H1 (cell line): ENCODE measurements around the gene CAPN7. TPM values are rescaled to one million over a fixed set of nuclear protein-coding genes. Genes with fewer than 3 reads are reported as not detected.

ENCODE experiments used
- CTCF ChIA-PET: fragments of 300-600 bp; sonication (Branson Sonifier 250); formaldehyde crosslinking; loops from one replicate; lab custom pipeline; 2021; ENCODE audit not compliant: partially characterized antibody; lab: Charles Lee
- POLR2A ChIA-PET: fragments of 300-600 bp; sonication (Branson Sonifier 250); formaldehyde crosslinking; loops from one replicate; lab custom pipeline; 2021; ENCODE audit warnings: inconsistent platforms; ENCODE audit not compliant: partially characterized antibody; lab: Charles Lee
- DNase-seq, 2 experiments: peaks; one replicate each; pipeline versions ENCODE4 v3.0.0 to v3.0.0-alpha.2; 2010 to 2022; ENCODE audit warnings: low spot score in 2 of 2, low read depth in 1 of 2, mixed read lengths in 1 of 2
- FAIRE-seq: peaks from 2 replicates; lab custom pipeline; 2011; peaks lifted over from hg19 to GRCh38; lab: Jason Lieb, UNC
- H2AFZ ChIP-seq: 2 replicates; pipeline ENCODE4 v1.8.1; 2012; ENCODE audit warnings: low read length, inconsistent platforms
- H2AK5ac ChIP-seq: 2 replicates; pipeline ENCODE4 v1.6.1; 2013; ENCODE audit warnings: low read depth, low read length
- H2BK120ac ChIP-seq: replicated peaks from 2 replicates; pipeline ENCODE3; 2013; ENCODE audit warnings: low read depth, low read length, inconsistent platforms
- H2BK12ac ChIP-seq: 2 replicates; pipeline ENCODE4 v1.6.1; 2013; ENCODE audit warnings: low read depth, low read length
- H2BK15ac ChIP-seq: 2 replicates; pipeline ENCODE4 v1.6.1; 2013; ENCODE audit warnings: low read length
- H2BK20ac ChIP-seq: 2 replicates; pipeline ENCODE4 v1.6.1; 2013; ENCODE audit warnings: low read length
- H2BK5ac ChIP-seq: 2 replicates; pipeline ENCODE4 v1.6.1; 2013; ENCODE audit warnings: low read depth, low read length
- H3K14ac ChIP-seq: 2 replicates; pipeline ENCODE4 v1.6.1; 2013; ENCODE audit warnings: inconsistent platforms; ENCODE audit not compliant: insufficient read length
- H3K18ac ChIP-seq: 2 replicates; pipeline ENCODE4 v1.6.1; 2013; ENCODE audit warnings: low read length; ENCODE audit errors: extremely low read depth
- H3K23ac ChIP-seq: 2 replicates; pipeline ENCODE4 v1.6.1; 2013; ENCODE audit warnings: inconsistent platforms; ENCODE audit not compliant: insufficient read length
- H3K23me2 ChIP-seq: 2 replicates; pipeline ENCODE4 v1.6.1; 2013; ENCODE audit warnings: low read depth, low read length
- H3K27ac ChIP-seq: 2 replicates; pipeline ENCODE4 v1.6.1; 2011; ENCODE audit warnings: low read depth, low read length, inconsistent platforms
- H3K27me3 ChIP-seq, 4 experiments: replicated peaks in 1 of 4; 1 replicate in 1 of 4; 2 replicates in 3 of 4; pipeline versions ENCODE4 v1.6.1 to v1.8.1; 2011 to 2013; ENCODE audit warnings: low read length in 3 of 4, mild to moderate bottlenecking in 3 of 4, inconsistent platforms in 2 of 4, mixed read lengths in 2 of 4, moderate library complexity in 1 of 4; ENCODE audit not compliant: control insufficient read depth in 3 of 4, insufficient read depth in 3 of 4; ENCODE audit errors: extremely low read depth in 1 of 4
- H3K36me3 ChIP-seq, 4 experiments: 2 replicates each; pipeline versions ENCODE4 v1.6.1 to v1.8.1; 2011 to 2013; ENCODE audit warnings: mild to moderate bottlenecking in 4 of 4, low read length in 3 of 4, moderate library complexity in 2 of 4, control low read depth in 1 of 4, inconsistent platforms in 1 of 4; ENCODE audit not compliant: insufficient read depth in 4 of 4, control insufficient read depth in 2 of 4
- H3K4ac ChIP-seq: replicated peaks from 2 replicates; pipeline ENCODE3; 2013; ENCODE audit warnings: low read length, low read depth, mixed read lengths, inconsistent platforms; ENCODE audit not compliant: insufficient read length
- H3K4me1 ChIP-seq, 4 experiments: replicated peaks in 1 of 4; 1 replicate in 1 of 4; 2 replicates in 3 of 4; pipeline versions ENCODE4 v1.6.1 to v1.8.1; 2011 to 2013; ENCODE audit warnings: low read length in 3 of 4, inconsistent platforms in 2 of 4, mixed read lengths in 1 of 4; ENCODE audit not compliant: insufficient read depth in 4 of 4, control insufficient read depth in 3 of 4
- H3K4me2 ChIP-seq, 2 experiments: 2 replicates each; pipeline versions ENCODE4 v1.6.1 to v1.8.1; 2011 to 2013; ENCODE audit warnings: low read depth in 2 of 2, low read length in 2 of 2, control low read depth in 1 of 2, inconsistent platforms in 1 of 2, mild to moderate bottlenecking in 1 of 2; ENCODE audit not compliant: insufficient read depth in 1 of 2
- H3K4me3 ChIP-seq, 4 experiments: fragments of 200-600, 300-600 bp in 1 of 4; sonication (generic), shearing (Covaris generic), sonication (Bioruptor Twin) in 1 of 4; 2 replicates each; pipeline versions ENCODE4 v1.5.1 to v1.8.1; 2011 to 2016; ENCODE audit warnings: low read length in 4 of 4, low read depth in 3 of 4, control low read depth in 2 of 4, inconsistent platforms in 2 of 4, mild to moderate bottlenecking in 2 of 4, mixed read lengths in 1 of 4, moderate library complexity in 1 of 4; ENCODE audit not compliant: insufficient read depth in 2 of 4; ENCODE audit errors: extremely low read depth in 1 of 4
- H3K56ac ChIP-seq: replicated peaks from 2 replicates; pipeline ENCODE3; 2013; ENCODE audit warnings: low read depth, mild to moderate bottlenecking, mixed read lengths, low read length, inconsistent platforms; ENCODE audit not compliant: insufficient read length
- H3K79me1 ChIP-seq: 2 replicates; pipeline ENCODE4 v1.6.1; 2013; ENCODE audit warnings: low read depth, low read length, control low read depth
- H3K79me2 ChIP-seq, 2 experiments: 2 replicates each; pipeline versions ENCODE4 v1.6.1 to v1.8.1; 2012 to 2013; ENCODE audit warnings: low read length in 2 of 2, mild to moderate bottlenecking in 2 of 2, inconsistent platforms in 1 of 2; ENCODE audit not compliant: insufficient read depth in 2 of 2, control insufficient read depth in 1 of 2
- H3K9ac ChIP-seq, 4 experiments: replicated peaks in 1 of 4; 1 replicate in 1 of 4; 2 replicates in 3 of 4; pipeline versions ENCODE4 v1.6.1 to v1.8.1; 2011 to 2013; ENCODE audit warnings: low read depth in 3 of 4, low read length in 3 of 4, control low read depth in 2 of 4, mild to moderate bottlenecking in 2 of 4, moderate library complexity in 2 of 4, inconsistent platforms in 1 of 4; ENCODE audit errors: extremely low read depth in 1 of 4
- H3K9me3 ChIP-seq, 2 experiments: 2 replicates each; pipeline versions ENCODE4 v1.6.1 to v1.8.1; 2012 to 2013; ENCODE audit warnings: mild to moderate bottlenecking in 2 of 2, moderate library complexity in 2 of 2, control low read depth in 1 of 2, inconsistent platforms in 1 of 2, low read depth in 1 of 2, low read length in 1 of 2, mixed read lengths in 1 of 2; ENCODE audit not compliant: insufficient read depth in 2 of 2
- H4K20me1 ChIP-seq, 2 experiments: replicated peaks in 1 of 2; 2 replicates each; pipeline versions ENCODE3 to v1.8.1; 2011 to 2013; ENCODE audit warnings: inconsistent platforms in 2 of 2, low read length in 2 of 2, mild to moderate bottlenecking in 1 of 2; ENCODE audit not compliant: insufficient read depth in 2 of 2, control insufficient read depth in 1 of 2
- H4K5ac ChIP-seq: 2 replicates; pipeline ENCODE4 v1.6.1; 2013; ENCODE audit warnings: low read length, low read depth, mixed read lengths, inconsistent platforms; ENCODE audit not compliant: insufficient read length
- H4K8ac ChIP-seq: 2 replicates; pipeline ENCODE4 v1.8.0; 2013; ENCODE audit warnings: mild to moderate bottlenecking, moderate library complexity, low read length, inconsistent platforms; ENCODE audit not compliant: insufficient read depth; ENCODE audit errors: extremely low read depth
- H4K91ac ChIP-seq: replicated peaks from 2 replicates; pipeline ENCODE3; 2013; ENCODE audit warnings: low read length, mixed read lengths, inconsistent platforms; ENCODE audit not compliant: insufficient read length
- BCL11A ChIP-seq, 2 experiments: IDR thresholded peaks; one replicate each; pipeline ENCODE4 v1.6.1; 2011; ENCODE audit warnings: low read depth in 2 of 2, low read length in 2 of 2, mild to moderate bottlenecking in 2 of 2
- CBX5 ChIP-seq: fragments of 300-800, 300-1000 bp; sonication (generic); IDR thresholded peaks from 2 replicates; pipeline ENCODE4 v1.7.1; 2016; ENCODE audit warnings: antibody characterized with exemption, low read length, low read depth
- FOSL1 ChIP-seq: IDR thresholded peaks from 2 replicates; pipeline ENCODE4 v1.6.1; 2011; ENCODE audit warnings: mild to moderate bottlenecking, low read depth, low read length, moderate library complexity; ENCODE audit not compliant: insufficient read depth
- GTF2F1 ChIP-seq: IDR thresholded peaks from 2 replicates; pipeline ENCODE4 v1.6.1; 2012; ENCODE audit warnings: low read depth, low read length, improper control_type of control experiment, borderline replicate concordance
- HDAC2 ChIP-seq, 2 experiments: fragments of 300-600 bp in 1 of 2; sonication (generic) in 1 of 2; IDR thresholded peaks; 2 replicates each; pipeline ENCODE4 v1.6.1; 2011 to 2012; ENCODE audit warnings: low read depth in 2 of 2, low read length in 2 of 2, mild to moderate bottlenecking in 2 of 2, moderate library complexity in 2 of 2, borderline replicate concordance in 1 of 2, inconsistent platforms in 1 of 2
- HDAC6 ChIP-seq: IDR thresholded peaks from one replicate; pipeline ENCODE4 v1.7.1; 2012; ENCODE audit warnings: low read depth, mild to moderate bottlenecking, inconsistent platforms, low read length, moderate library complexity
- POU5F1 ChIP-seq: IDR thresholded peaks from 2 replicates; pipeline ENCODE4 v1.6.1; 2011; ENCODE audit warnings: low read depth, mild to moderate bottlenecking, low read length, moderate library complexity
- RAD21 ChIP-seq, 2 experiments: IDR thresholded peaks in 1 of 2; conservative IDR thresholded peaks in 1 of 2; 2 replicates each; pipeline ENCODE4 v1.6.1; 2011; ENCODE audit warnings: low read depth in 2 of 2, low read length in 2 of 2, improper control_type of control experiment in 1 of 2, inconsistent platforms in 1 of 2, mild to moderate bottlenecking in 1 of 2, moderate library complexity in 1 of 2
- RNF2 ChIP-seq: fragments of 200-900, 300-1000 bp; sonication (generic); IDR thresholded peaks from 2 replicates; pipeline ENCODE4 v1.7.1; 2016; ENCODE audit warnings: borderline replicate concordance, low read depth, mild to moderate bottlenecking, antibody characterized with exemption, low read length; ENCODE audit not compliant: poor library complexity, severe bottlenecking; ENCODE audit errors: missing control alignments
- SAP30 ChIP-seq: fragments of 300-600 bp; sonication (generic); IDR thresholded peaks from 2 replicates; pipeline ENCODE4 v1.7.1; 2012; ENCODE audit warnings: low read length, moderate library complexity, mild to moderate bottlenecking, inconsistent platforms; ENCODE audit not compliant: insufficient read depth, insufficient replicate concordance
- SIRT6 ChIP-seq: IDR thresholded peaks from one replicate; pipeline ENCODE4 v1.7.1; 2012; ENCODE audit warnings: low read length, inconsistent platforms
- WGBS, 2 experiments: shearing (Covaris generic) in 1 of 2; methylation state at CpG; one replicate each; pipeline versions ENCODE4 v1.1.6 to v1.1.7; 2013 to 2015; ENCODE audit warnings: low lambda C conversion rate in 2 of 2, mixed read lengths in 2 of 2, inconsistent platforms in 1 of 2, low coverage in 1 of 2, missing lambda C conversion rate in 1 of 2; ENCODE audit not compliant: insufficient replicate concordance in 2 of 2, insufficient coverage in 1 of 2, insufficient read length in 1 of 2; ENCODE audit errors: extremely low coverage in 1 of 2, missing lambda C conversion rate in 1 of 2; 5-methylcytosine and 5-hydroxymethylcytosine counted together
- polyA plus RNA-seq, 7 experiments: library from polyadenylated mRNA; depleted of rRNA in 3 of 7; stranded (reverse) in 5 of 7; unstranded in 2 of 7; fragments of >200 nt in 5 of 7; fragments of 200-250 nt in 2 of 7; gene quantifications; 1 replicate in 5 of 7; 2 replicates in 1 of 7; 4 replicates in 1 of 7; pipeline versions ENCODE4 v1.2.1 to v1.2.3, GENCODE V29; 2011 to 2013; ENCODE audit warnings: missing spikeins in 2 of 7, mixed read lengths in 2 of 7
- total RNA-seq: library from RNA; stranded (reverse); fragmentation: NEBNext Ultra II Directional; extraction: Animal tissue kit (Norgen Biotek cat#: 25700); gene quantifications from 2 replicates; pipeline ENCODE4 v1.2.1, GENCODE V29; 2021

The CAPN7 gene
- total and polyA plus RNA-seq, 2 of the 8 experiments (the other 6 are each of a cell fraction or from before 2014, with no cell fraction given), result 5.3 to 13.2 TPM

GRCh38 chr3:15223685-15224572 lies 17.9 kb downstream of the CAPN7 start:
- Histone ChIP-seq H3K27me3 (no peaks in the 10 kb centered on the region), H2BK5ac (no peak overlapping the region), H3K9me3 (no peaks in the 10 kb centered on the region), H2BK20ac (no peak overlapping the region), H3K9ac (no peak overlapping the region), H4K91ac (no peak overlapping the region), H3K4me1 (no peaks in the 10 kb centered on the region), H2BK12ac (no peak overlapping the region), H3K79me1 (no peaks in the 10 kb centered on the region), H4K20me1 (peaks cover 0 to 1% of the 10 kb centered on the region in 2 experiments), H2AFZ (no peak overlapping the region), H3K23me2 (no peaks in the 10 kb centered on the region), H2BK120ac (no peak overlapping the region), H3K18ac (no peak overlapping the region), H3K4me2 (no peak overlapping the region), H2BK15ac (no peak overlapping the region), H2AK5ac (no peak overlapping the region), H3K14ac (no peak overlapping the region), H3K4me3 (no peak overlapping the region), H3K27ac (no peak overlapping the region), H3K36me3 (peaks cover 4 to 18% (median 10%) of the 10 kb centered on the region in 4 experiments), H4K8ac (no peak overlapping the region), H3K79me2 (no peaks in the 10 kb centered on the region), H3K23ac (no peak overlapping the region), H3K56ac (no peak overlapping the region), H3K4ac (no peak overlapping the region), H4K5ac (no peak overlapping the region)
- FAIRE-seq, result no peak
- ChIA-PET POLR2A (no interaction called here), CTCF (interaction anchor here (0.8 kb wide), 1 partner anchor 18 kb away, joined by 3 read pairs; no protein-coding TSS in a partner anchor)
- DNase-seq, result no peak
- WGBS, 2 experiments, result 95% methylated on average over 7 of the region's 7 CpGs; no CpG with 5 or more reads in 1 of the 2 experiments
- TF ChIP-seq RAD21 (IDR thresholded peaks at IDR 0.05 in 1 of 2, conservative IDR thresholded peaks at IDR 0.05 in 1 of 2; ENCODE audit: low read depth in 2 of 2, low read length in 2 of 2) (no peak), HDAC6 (no peak), CBX5 (no peak), HDAC2 (IDR thresholded peaks at IDR 0.05; ENCODE audit: borderline replicate concordance in 1 of 2, low read depth in 2 of 2, low read length in 2 of 2) (no peak), BCL11A (IDR thresholded peaks at IDR 0.05; ENCODE audit: low read depth in 2 of 2, low read length in 2 of 2) (no peak), RNF2 (no peak), FOSL1 (no peak), SIRT6 (no peak), SAP30 (no peak), POU5F1 (no peak), GTF2F1 (no peak)
